Keratinocyte (primary cell): Measurements from ENCODE around the gene C5orf52.
"Not testable (repeated sequence)": the region's sequence is repeated elsewhere in the genome, so short reads cannot be mapped to it uniquely, and the experiment has no call there.

Experiments used
- EZH2 ChIP-seq: IDR thresholded peaks from one replicate; pipeline ENCODE4 v1.6.1; 2012; ENCODE audit warnings: inconsistent platforms, mild to moderate bottlenecking, low read length, moderate library complexity
- TF ChIP-seq, protein P1 (sequence below), 3 experiments: IDR thresholded peaks in 1 of 3; conservative IDR thresholded peaks in 1 of 3; optimal IDR thresholded peaks in 1 of 3; 2 replicates in 2 of 3; 3 replicates in 1 of 3; pipeline versions ENCODE3 to v1.5.1; 2011; ENCODE audit warnings: low read length in 3 of 3, mild to moderate bottlenecking in 3 of 3, moderate library complexity in 2 of 3, control low read depth in 1 of 3, inconsistent platforms in 1 of 3; ENCODE audit not compliant: insufficient read depth in 2 of 3; ENCODE audit errors: extremely low read depth in 1 of 3

DNA sequence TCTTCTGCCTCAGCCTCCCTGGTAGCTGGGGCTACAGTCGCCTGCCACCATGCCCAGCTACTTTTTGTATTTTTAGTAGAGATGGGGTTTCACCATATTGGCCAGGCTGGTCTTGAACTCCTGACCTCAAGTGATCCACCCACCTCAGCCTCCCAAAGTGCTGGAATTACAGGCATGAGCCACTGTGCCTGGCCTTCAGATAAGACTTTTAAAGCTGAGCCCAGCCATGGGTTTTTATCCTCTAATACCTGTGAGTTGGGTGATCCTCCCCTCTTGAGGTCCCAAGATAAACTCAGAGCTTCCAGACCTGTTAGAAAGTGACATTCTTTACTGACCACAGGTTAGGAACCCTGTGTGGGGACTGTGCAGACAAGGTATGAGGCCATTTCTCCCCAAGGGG is 56.5 kb downstream of the C5orf52 start:
- TF ChIP-seq EZH2: not testable (repeated sequence)
- TF ChIP-seq, protein P1, sequence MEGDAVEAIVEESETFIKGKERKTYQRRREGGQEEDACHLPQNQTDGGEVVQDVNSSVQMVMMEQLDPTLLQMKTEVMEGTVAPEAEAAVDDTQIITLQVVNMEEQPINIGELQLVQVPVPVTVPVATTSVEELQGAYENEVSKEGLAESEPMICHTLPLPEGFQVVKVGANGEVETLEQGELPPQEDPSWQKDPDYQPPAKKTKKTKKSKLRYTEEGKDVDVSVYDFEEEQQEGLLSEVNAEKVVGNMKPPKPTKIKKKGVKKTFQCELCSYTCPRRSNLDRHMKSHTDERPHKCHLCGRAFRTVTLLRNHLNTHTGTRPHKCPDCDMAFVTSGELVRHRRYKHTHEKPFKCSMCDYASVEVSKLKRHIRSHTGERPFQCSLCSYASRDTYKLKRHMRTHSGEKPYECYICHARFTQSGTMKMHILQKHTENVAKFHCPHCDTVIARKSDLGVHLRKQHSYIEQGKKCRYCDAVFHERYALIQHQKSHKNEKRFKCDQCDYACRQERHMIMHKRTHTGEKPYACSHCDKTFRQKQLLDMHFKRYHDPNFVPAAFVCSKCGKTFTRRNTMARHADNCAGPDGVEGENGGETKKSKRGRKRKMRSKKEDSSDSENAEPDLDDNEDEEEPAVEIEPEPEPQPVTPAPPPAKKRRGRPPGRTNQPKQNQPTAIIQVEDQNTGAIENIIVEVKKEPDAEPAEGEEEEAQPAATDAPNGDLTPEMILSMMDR (optimal IDR thresholded peaks at IDR 0.05 in 1 of 3, IDR thresholded peaks at IDR 0.05 in 1 of 3, conservative IDR thresholded peaks at IDR 0.05 in 1 of 3; ENCODE audit: extremely low read depth in 1 of 3, insufficient read depth in 2 of 3, low read length in 3 of 3): not testable (repeated sequence)
